HEK293 (cell line): ENCODE measurements around the gene ORM2.

Experiments
- CTCF ChIP-seq: fragments of 450-650 bp; formaldehyde crosslinking; IDR thresholded peaks from 2 replicates; pipeline ENCODE4 v1.5.1; 2016; ENCODE audit warnings: missing biosample characterization, missing genetic modification characterization
- RBAK ChIP-seq: fragments of 450-650 bp; formaldehyde crosslinking; IDR thresholded peaks from 2 replicates; pipeline ENCODE4 v1.5.1; 2016; ENCODE audit warnings: missing biosample characterization, missing genetic modification characterization
- ZBTB1 ChIP-seq: fragments of 450-650 bp; formaldehyde crosslinking; IDR thresholded peaks from 2 replicates; pipeline ENCODE4 v1.5.1; 2016; ENCODE audit warnings: missing biosample characterization, missing genetic modification characterization
- ZFHX2 ChIP-seq: fragments of 450-650 bp; formaldehyde crosslinking; conservative IDR thresholded peaks from 2 replicates; pipeline ENCODE4 v1.5.1; 2016; ENCODE audit warnings: missing biosample characterization, missing genetic modification characterization
- ZFP37 ChIP-seq: fragments of 450-650 bp; formaldehyde crosslinking; IDR thresholded peaks from 2 replicates; pipeline ENCODE4 v1.5.1; 2016; ENCODE audit warnings: missing biosample characterization, missing genetic modification characterization
- ZNF19 ChIP-seq: fragments of 450-650 bp; formaldehyde crosslinking; IDR thresholded peaks from 2 replicates; pipeline ENCODE4; 2016; ENCODE audit warnings: missing biosample characterization, missing genetic modification characterization, low read depth
- ZNF416 ChIP-seq: fragments of 450-650 bp; formaldehyde crosslinking; IDR thresholded peaks from 2 replicates; pipeline ENCODE4 v1.5.1; 2016; ENCODE audit warnings: missing biosample characterization, missing genetic modification characterization

- TF ChIP-seq CTCF (tag by site-specific recombination) (no peak), ZBTB1 (tag by site-specific recombination) (no peak), ZNF19 (tag by site-specific recombination) (no peak), ZFP37 (tag by site-specific recombination) (no peak), ZNF416 (tag by site-specific recombination) (no peak), ZFHX2 (tag by site-specific recombination) (no peak), RBAK (tag by site-specific recombination) (no peak)
Observed at GRCh38 chr9:114311571-114312512, 17.8 kb upstream of the ORM2 start.
